GM12801 (cell line): ENCODE measurements around the gene IGFL4.

Experiments used
- CTCF ChIP-seq: IDR thresholded peaks from one replicate; pipeline ENCODE4 v1.5.1; 2011; ENCODE audit warnings: control low read depth; ENCODE audit not compliant: insufficient read length; ENCODE audit errors: extremely low read depth

IGFL4 gene

GRCh38 chr19:45995715-45996385 lies 45.0 kb downstream of the IGFL4 start:
- no peak for TF ChIP-seq CTCF

DNA sequence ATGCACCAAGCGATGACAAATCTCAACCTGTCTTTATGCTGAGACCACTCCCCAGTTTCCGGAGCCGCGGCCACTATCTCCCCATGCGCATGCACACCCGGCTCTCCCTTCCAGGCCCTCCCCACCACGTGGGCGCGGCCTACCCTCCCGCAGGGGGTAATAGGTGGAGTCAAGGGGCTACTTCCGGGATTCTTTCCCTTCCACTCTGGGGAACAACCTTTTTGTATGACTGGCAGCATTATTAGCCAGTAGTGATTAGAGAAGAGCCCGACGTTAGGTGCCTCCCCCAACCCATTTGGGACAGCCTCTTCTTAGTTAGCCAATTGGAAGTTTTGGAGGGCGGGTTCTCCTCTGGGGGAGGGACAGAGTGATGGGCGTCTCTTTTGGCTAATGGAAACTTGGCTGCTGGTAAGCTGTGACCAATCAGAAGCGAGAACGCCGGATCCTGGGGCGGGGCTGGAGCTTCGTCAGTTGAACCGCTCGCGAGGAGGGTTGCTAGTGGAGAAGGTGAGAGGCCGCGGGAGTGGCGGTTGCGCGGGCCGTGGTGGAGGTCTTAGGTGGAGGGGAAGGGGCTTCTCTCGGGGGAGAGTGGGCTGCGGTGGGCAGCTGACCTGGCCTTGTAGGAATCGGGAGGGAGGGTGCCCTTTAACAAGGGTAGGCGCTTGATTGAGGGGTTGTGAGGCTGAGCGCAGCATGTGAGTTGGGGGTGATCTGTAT lies 45.6 kb downstream of the IGFL4 start, which contains the start of gene CCDC61:
TSS of gene CCDC61 (plus strand) at position 470 of the 717 bp plus-strand sequence. CDS start 7,552 bp downstream, outside the sequence.
- no peak for TF ChIP-seq CTCF

DNA sequence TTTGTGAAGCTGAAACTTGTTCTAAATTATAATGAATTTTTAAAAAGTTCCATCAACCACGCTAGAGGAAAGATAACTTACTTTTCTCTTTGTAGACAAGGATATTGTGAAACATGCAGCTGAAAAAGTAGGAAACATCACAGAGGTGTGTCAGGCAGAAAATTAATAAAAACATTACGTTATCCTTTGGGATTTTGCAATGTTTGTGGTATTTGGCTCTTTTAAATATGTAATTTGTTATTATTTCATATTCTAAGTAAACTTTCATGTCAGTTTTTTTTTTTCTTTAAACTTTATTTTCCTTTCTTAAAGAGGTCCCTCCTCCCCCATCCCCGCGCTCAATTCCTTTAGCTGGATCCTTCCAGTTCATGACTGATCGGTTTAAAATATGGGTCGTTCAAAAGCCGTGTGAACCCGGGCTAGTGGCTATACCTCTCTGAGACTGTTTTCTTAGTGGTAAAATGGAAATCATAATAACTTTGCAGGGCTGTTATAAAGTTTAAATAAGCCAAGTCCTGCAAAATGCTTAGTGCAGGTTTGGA lies 46.3 kb downstream of the IGFL4 start:
- TF ChIP-seq CTCF, result no peak

- TF ChIP-seq CTCF, result no peak
Measured at GRCh38 chr19:45990113-45990728, 50.6 kb downstream of the IGFL4 start.
